Measurements from ENCODE around the gene GALNT6.

GALNT6 gene

DNA sequence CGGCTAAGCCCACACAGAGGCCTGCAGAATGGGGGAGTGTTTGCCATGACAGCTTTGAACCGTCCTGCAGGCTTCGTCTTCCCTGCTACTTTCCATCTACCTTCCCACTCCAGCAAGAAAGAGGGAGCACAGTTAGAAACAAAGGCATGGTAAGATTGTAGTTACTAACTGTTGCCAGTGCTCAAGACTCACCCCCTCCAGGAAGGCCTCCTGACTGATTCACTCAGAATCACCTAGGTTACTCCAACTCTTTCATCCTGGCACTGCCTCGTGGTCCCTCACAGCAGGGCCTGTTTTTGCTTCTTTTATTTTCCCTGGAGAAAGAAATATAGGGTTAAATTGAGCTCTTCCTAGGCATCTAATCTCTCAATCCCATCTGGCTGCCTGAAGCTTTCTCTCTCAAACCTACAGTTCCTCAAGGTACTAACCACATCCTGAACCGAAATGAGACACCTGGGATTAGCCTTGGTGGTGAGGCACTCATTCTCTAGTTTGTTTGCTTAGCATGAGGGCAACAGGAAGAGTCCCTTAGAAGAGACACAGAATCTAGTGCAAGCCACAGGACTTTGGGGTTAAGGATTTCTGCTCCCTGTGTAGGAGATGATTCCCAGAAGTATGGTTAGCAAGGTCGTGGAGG is 7.8 kb downstream of the GALNT6 start:
- TF ChIP-seq, protein P1, sequence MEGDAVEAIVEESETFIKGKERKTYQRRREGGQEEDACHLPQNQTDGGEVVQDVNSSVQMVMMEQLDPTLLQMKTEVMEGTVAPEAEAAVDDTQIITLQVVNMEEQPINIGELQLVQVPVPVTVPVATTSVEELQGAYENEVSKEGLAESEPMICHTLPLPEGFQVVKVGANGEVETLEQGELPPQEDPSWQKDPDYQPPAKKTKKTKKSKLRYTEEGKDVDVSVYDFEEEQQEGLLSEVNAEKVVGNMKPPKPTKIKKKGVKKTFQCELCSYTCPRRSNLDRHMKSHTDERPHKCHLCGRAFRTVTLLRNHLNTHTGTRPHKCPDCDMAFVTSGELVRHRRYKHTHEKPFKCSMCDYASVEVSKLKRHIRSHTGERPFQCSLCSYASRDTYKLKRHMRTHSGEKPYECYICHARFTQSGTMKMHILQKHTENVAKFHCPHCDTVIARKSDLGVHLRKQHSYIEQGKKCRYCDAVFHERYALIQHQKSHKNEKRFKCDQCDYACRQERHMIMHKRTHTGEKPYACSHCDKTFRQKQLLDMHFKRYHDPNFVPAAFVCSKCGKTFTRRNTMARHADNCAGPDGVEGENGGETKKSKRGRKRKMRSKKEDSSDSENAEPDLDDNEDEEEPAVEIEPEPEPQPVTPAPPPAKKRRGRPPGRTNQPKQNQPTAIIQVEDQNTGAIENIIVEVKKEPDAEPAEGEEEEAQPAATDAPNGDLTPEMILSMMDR (IDR thresholded peaks at IDR 0.05; ENCODE audit: low read depth, low read length, missing control alignments) = no peak
- H3K4me3 ChIP-seq (replicated peaks; ENCODE audit: low read depth, low read length) = no peak overlapping the region
- DNase-seq (ENCODE audit: extremely low read depth, low read depth) = no peak

DNA sequence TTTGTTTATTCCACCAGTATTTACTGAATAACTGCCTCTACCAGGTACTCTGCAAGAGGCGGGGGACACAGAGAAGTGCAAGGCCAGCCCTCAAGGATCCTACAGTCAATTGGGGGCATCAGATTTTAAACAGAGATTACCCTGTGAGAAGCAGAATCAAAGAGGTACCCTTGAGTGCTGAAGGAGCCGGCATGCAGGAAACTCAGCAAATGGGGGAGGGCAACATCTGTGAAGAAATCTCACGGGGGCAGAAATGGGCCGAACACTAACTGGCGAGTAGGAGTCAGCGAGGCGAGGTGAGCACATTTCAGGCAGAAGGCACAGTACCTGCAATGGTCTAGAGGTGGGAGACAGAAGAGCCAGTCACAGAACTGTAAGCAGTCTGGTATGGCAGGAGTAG is 9.0 kb downstream of the GALNT6 start:
- no peak for DNase-seq (ENCODE audit: extremely low read depth, low read depth)
- TF ChIP-seq, protein P1 (IDR thresholded peaks at IDR 0.05; ENCODE audit: low read depth, low read length, missing control alignments) = no peak
- no peak overlapping the region for H3K4me3 ChIP-seq (replicated peaks; ENCODE audit: low read depth, low read length)

DNA sequence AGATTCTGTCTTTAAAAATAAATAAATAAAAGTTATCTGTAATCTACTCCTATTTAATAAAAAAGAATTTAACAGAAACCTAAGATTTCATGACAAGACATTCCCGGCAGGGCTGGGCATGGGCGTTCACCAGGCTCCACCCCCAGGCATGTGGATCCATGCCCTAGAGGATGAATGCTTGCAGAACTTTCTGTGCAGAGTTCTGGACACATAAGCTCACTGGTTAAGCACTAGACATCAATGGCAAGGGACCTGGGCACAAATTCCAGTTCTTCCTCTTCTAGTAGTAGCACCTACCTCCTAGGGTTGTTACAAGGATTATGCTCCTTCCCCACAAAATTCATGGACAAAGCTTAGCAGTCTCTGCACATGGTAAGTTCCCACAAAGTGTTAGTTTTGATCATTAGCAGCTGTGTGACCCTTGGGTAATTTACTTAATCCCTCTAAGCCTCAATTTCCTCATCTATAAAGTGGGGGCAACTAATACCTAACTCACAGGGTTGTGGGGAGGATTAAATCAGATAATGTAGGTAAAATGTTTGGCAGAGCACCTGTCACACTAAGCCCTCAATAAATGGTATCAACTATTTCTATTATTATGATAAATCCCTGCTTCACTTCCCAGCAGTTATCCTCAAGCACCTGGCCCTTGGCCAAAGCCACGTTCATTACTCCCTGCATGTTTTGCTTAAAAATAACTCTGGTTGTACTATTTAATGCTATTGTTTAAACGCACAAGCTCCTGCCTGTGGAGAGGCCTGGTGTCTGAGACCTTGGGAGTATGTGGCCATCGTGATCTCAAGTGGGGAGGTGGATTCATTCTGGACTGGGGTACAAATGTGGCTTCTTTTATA is 9.8 kb downstream of the GALNT6 start:
- TF ChIP-seq, protein P1 (IDR thresholded peaks at IDR 0.05; ENCODE audit: low read depth, low read length, missing control alignments) = no peak
- no peak overlapping the region for H3K4me3 ChIP-seq (replicated peaks; ENCODE audit: low read depth, low read length)
- no peak for DNase-seq (ENCODE audit: extremely low read depth, low read depth)

DNA sequence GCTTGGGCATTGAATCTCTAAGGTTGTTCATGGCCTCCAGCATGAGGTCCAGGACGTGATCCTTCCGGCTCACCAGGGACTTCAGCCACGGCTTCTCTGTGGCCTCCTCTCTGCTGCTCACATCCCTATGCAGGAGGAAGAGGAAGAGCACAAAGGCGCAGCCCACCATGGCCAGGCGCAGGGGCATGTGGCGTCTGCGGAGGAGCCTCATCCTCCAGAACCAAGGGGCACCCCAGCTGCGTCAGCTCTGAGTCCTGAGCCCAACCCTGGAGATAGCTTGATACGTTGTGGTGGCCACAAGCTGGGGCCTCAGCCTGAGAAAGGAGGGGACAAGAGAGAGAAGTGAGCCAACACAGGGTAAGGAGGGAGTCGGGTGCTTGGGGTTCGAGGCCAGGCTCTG is 11.6 kb downstream of the GALNT6 start:
- no peak overlapping the region for H3K4me3 ChIP-seq (replicated peaks; ENCODE audit: low read depth, low read length)
- DNase-seq (ENCODE audit: extremely low read depth, low read depth) = no peak
- TF ChIP-seq, protein P1 (IDR thresholded peaks at IDR 0.05; ENCODE audit: low read depth, low read length, missing control alignments) = no peak

DNA sequence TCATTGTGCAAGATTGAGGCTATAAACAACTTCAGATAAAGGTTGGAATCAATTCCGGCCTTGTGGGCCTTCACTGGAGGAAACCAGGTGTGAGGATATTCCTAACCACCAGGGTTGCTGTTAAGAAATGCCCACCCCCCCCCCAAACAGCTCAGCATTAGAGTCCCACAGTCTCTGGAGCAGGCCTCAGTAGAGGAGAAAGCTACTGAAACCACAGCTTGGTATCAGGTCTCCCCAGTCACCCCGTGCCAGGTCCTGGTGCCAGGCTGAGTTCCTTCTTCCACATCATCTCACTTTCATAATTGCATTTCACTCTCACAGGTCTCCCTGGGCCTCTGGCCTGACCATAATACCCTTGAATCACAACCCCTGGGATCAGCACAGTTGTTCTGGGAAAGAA is 12.5 kb downstream of the GALNT6 start:
- TF ChIP-seq, protein P1 (IDR thresholded peaks at IDR 0.05; ENCODE audit: low read depth, low read length, missing control alignments) = no peak
- DNase-seq (ENCODE audit: extremely low read depth, low read depth) = no peak
- H3K4me3 ChIP-seq (replicated peaks; ENCODE audit: low read depth, low read length) = no peak overlapping the region

DNA sequence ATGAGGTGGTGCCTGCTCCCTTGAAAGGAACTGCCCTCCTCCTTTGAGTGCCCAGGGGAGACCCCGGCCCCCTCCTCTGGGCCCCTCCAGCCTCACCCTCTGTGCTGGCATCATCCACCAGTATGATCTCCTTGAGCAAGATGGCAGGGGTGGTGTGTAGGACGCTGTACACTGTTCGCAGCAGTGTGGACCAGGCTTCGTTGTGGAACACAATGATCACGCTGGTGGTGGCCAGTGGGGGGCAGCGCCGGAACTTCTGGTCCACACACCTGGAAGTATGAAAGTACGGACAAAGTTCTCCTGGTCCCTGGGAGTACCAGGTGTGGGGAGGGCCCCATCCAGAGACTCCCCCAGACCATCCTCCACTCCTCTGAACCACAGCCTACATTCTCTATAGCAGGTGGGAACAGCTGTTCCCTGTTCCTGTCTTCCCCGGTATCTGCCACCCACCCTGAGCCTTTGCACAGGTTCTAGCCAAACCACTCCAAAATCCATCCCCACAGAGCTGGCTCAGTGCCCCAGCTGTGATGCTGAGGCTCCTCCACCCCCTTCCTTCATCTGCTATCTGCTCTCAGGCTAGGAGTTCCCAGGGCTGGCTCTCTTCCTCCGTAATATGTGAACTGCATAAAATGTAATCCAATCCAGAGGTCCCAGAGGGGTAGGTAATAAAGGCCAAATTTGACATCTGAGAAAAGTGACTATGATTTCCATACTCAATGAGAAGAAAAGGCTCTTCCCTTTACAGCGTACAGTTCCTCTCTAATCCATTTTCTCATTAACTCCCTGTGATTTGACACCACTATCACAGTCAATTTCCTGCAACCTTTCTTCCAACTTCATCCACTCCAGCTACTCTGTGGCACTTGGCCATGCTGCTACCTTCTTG is 13.9 kb downstream of the GALNT6 start:
- no peak overlapping the region for H3K4me3 ChIP-seq (replicated peaks; ENCODE audit: low read depth, low read length)
- TF ChIP-seq, protein P1 (IDR thresholded peaks at IDR 0.05; ENCODE audit: low read depth, low read length, missing control alignments) = no peak
- no peak for DNase-seq (ENCODE audit: extremely low read depth, low read depth)

Data from HFF-Myc (cell line).